Prostate gland (tissue), 2 donors: ENCODE data around the gene LHCGR. TPM values are rescaled to one million over a fixed set of nuclear protein-coding genes. Genes with fewer than 3 reads are reported as not detected.
"Not testable (repeated sequence)": the region's sequence is repeated elsewhere in the genome, so short reads cannot be mapped to it uniquely, and the experiment has no call there.

Experiments
- DNase-seq: peaks from one replicate; pipeline ENCODE4 v3.0.0-alpha.2; 2019; ENCODE audit warnings: low spot score
- H3K27ac ChIP-seq, 2 donors: fragments of 200-600 bp; sonication (generic); 2 replicates each; pipeline ENCODE4 v1.5.1; 2017 to 2019
- H3K27me3 ChIP-seq: fragments of 200-600 bp; sonication (generic); replicated peaks from 2 replicates; pipeline ENCODE4 v1.5.1; 2019; ENCODE audit not compliant: insufficient read depth
- H3K36me3 ChIP-seq, 2 donors: fragments of 200-600 bp; sonication (generic); 1 replicate in 1 of 2; 2 replicates in 1 of 2; pipeline versions ENCODE4 v1.5.1 to v1.8.1; 2017 to 2019
- H3K4me1 ChIP-seq: fragments of 200-600 bp; sonication (generic); replicated peaks from 2 replicates; pipeline ENCODE4 v1.5.1; 2019
- H3K4me3 ChIP-seq, 2 donors: fragments of 200-600 bp; sonication (generic); 2 replicates each; pipeline ENCODE4 v1.5.1; 2017 to 2019
- H3K9me3 ChIP-seq: fragments of 200-600 bp; sonication (generic); 2 replicates; pipeline ENCODE4 v1.5.1; 2017
- CTCF ChIP-seq, 4 experiments: fragments of 200-600 bp in 2 of 4; fragments of 450-650 bp in 2 of 4; sonication (generic) in 2 of 4; IDR thresholded peaks; 1 replicate in 3 of 4; 2 replicates in 1 of 4; pipeline ENCODE4 v1.5.1; 2016 to 2019; ENCODE audit warnings: antibody characterized with exemption in 4 of 4, mild to moderate bottlenecking in 2 of 4, moderate library complexity in 2 of 4
- POLR2A ChIP-seq: fragments of 450-650 bp; IDR thresholded peaks from one replicate; pipeline ENCODE4 v1.6.1; 2016; ENCODE audit warnings: antibody characterized with exemption, mild to moderate bottlenecking
- POLR2AphosphoS5 ChIP-seq: sonication (generic); formaldehyde crosslinking; IDR thresholded peaks from one replicate; pipeline ENCODE4 v1.6.1; 2017; ENCODE audit warnings: antibody characterized with exemption
- WGBS: methylation state at CpG from one replicate; pipeline ENCODE4 v1.1.5; 2018; 5-methylcytosine and 5-hydroxymethylcytosine counted together
- intact Hi-C: fragments of 100-400 bp; cut with DNase I; formaldehyde crosslinking; loops from one replicate; pipeline ENCODE4 v1.14.2; 2022
- total RNA-seq, 2 donors: library from RNA; depleted of rRNA; stranded (reverse); fragments of >200 nt; gene quantifications; one replicate each; pipeline ENCODE4 v1.1.0, GENCODE V29; 2016

LHCGR gene
- total RNA-seq, 2 donors from 2014 or later, result 1.6 TPM; not detected in 1

- Histone ChIP-seq H3K27ac (no peak overlapping the region), H3K4me1 (no peaks in the 10 kb centered on the region), H3K4me3 (no peak overlapping the region), H3K36me3 (no peaks in the 10 kb centered on the region), H3K27me3 (no peaks in the 10 kb centered on the region), H3K9me3 (no peaks in the 10 kb centered on the region)
- TF ChIP-seq CTCF (IDR thresholded peaks at IDR 0.05) (no peak), POLR2A (no peak), POLR2AphosphoS5 (no peak)
- WGBS, result 66% methylated on average over 2 of the region's 2 CpGs
- no peak for DNase-seq
- intact Hi-C loops, result no loop called here
These were observed 6.0 kb downstream of the LHCGR start for GRCh38 chr2:48749291-48750127.

- Histone ChIP-seq H3K27ac (no peak overlapping the region), H3K27me3 (no peaks in the 10 kb centered on the region), H3K4me3 (no peak overlapping the region), H3K4me1 (no peaks in the 10 kb centered on the region), H3K36me3 (no peaks in the 10 kb centered on the region), H3K9me3 (no peaks in the 10 kb centered on the region)
- DNase-seq, result no peak
- WGBS, result 90% methylated on average over 6 of the region's 6 CpGs
- TF ChIP-seq POLR2A (no peak), CTCF (IDR thresholded peaks at IDR 0.05) (no peak), POLR2AphosphoS5 (no peak)
- intact Hi-C loops, result no loop called here
These were observed 8.2 kb downstream of the LHCGR start for GRCh38 chr2:48747319-48747718.

GRCh38 chr2:48739236-48739635 lies 16.3 kb downstream of the LHCGR start:
- intact Hi-C loops, H3K27me3 ChIP-seq, H3K9me3 ChIP-seq, H3K27ac ChIP-seq, DNase-seq, H3K4me3 ChIP-seq, H3K36me3 ChIP-seq, H3K4me1 ChIP-seq: not testable (repeated sequence)
- WGBS, result 87% methylated on average over 4 of the region's 4 CpGs

- Histone ChIP-seq H3K36me3 (no peaks in the 10 kb centered on the region), H3K27ac (no peak overlapping the region), H3K9me3 (no peaks in the 10 kb centered on the region), H3K4me3 (no peak overlapping the region), H3K27me3 (peaks cover 2% of the 10 kb centered on the region), H3K4me1 (no peaks in the 10 kb centered on the region)
- TF ChIP-seq POLR2A, result no peak
- no peak for DNase-seq
- WGBS, result 88% methylated on average over 2 of the region's 2 CpGs
- intact Hi-C loops, result no loop called here
These were observed 16.7 kb downstream of the LHCGR start for GRCh38 chr2:48738806-48739205.

- TF ChIP-seq CTCF (IDR thresholded peaks at IDR 0.05) (no peak), POLR2AphosphoS5 (no peak), POLR2A (no peak)
- H3K27ac ChIP-seq, result no peak overlapping the region
- no peaks in the 10 kb centered on the region for H3K9me3 ChIP-seq
- H3K4me1 ChIP-seq, result no peaks in the 10 kb centered on the region
- DNase-seq, result no peak
- 81% methylated on average over 2 of the region's 2 CpGs for WGBS
- no peak overlapping the region for H3K4me3 ChIP-seq
- peaks cover 2% of the 10 kb centered on the region for H3K27me3 ChIP-seq
- H3K36me3 ChIP-seq, result no peaks in the 10 kb centered on the region
- intact Hi-C loops, result no loop called here
These were observed 19.3 kb downstream of the LHCGR start for GRCh38 chr2:48736251-48736650.
